ENCODE measurements around the gene PHF21A. TPM values are rescaled to one million over a fixed set of nuclear protein-coding genes. Genes with fewer than 3 reads are reported as not detected.
"Not testable (repeated sequence)": the region's sequence is repeated elsewhere in the genome, so short reads cannot be mapped to it uniquely, and the experiment has no call there.

PHF21A gene
- total RNA-seq, 1 donor from 2014 or later = 71.1 TPM

- Mint-ChIP-seq H3K4me3 (ENCODE audit: unreplicated experiment) (peak overlapping the region; percentile 61), H3K4me1 (ENCODE audit: low read depth, unreplicated experiment) (peaks cover 29% of the 10 kb centered on the region), H3K36me3 (ENCODE audit: unreplicated experiment) (no peaks in the 10 kb centered on the region), H3K27me3 (ENCODE audit: unreplicated experiment) (peaks cover 9% of the 10 kb centered on the region), H3K9me3 (ENCODE audit: unreplicated experiment) (peaks cover 14% of the 10 kb centered on the region), H3K27ac (ENCODE audit: unreplicated experiment) (no peak overlapping the region)
- TF ChIP-seq CTCF (IDR thresholded peaks at IDR 0.05; ENCODE audit: partially characterized antibody, unreplicated experiment) = no peak
- no peak for DNase-seq
Measured at GRCh38 chr11:46117842-46118241, 3.4 kb downstream of the PHF21A start.

- H3K27me3 Mint-ChIP-seq (ENCODE audit: unreplicated experiment); H3K36me3 Mint-ChIP-seq (ENCODE audit: unreplicated experiment); H3K4me3 Mint-ChIP-seq (ENCODE audit: unreplicated experiment); DNase-seq; H3K27ac Mint-ChIP-seq (ENCODE audit: unreplicated experiment): not testable (repeated sequence)
- peaks cover 29% of the 10 kb centered on the region for H3K4me1 Mint-ChIP-seq (ENCODE audit: low read depth, unreplicated experiment)
- H3K9me3 Mint-ChIP-seq (ENCODE audit: unreplicated experiment) = peaks cover 11% of the 10 kb centered on the region
Measured at GRCh38 chr11:46116712-46117037, 4.6 kb downstream of the PHF21A start.

- H3K27me3 Mint-ChIP-seq (ENCODE audit: unreplicated experiment) = peaks cover 9% of the 10 kb centered on the region
- no peak for TF ChIP-seq CTCF (IDR thresholded peaks at IDR 0.05; ENCODE audit: partially characterized antibody, unreplicated experiment)
- no peaks in the 10 kb centered on the region for H3K36me3 Mint-ChIP-seq (ENCODE audit: unreplicated experiment)
- peaks cover 11% of the 10 kb centered on the region for H3K9me3 Mint-ChIP-seq (ENCODE audit: unreplicated experiment)
- no peak overlapping the region for H3K4me3 Mint-ChIP-seq (ENCODE audit: unreplicated experiment)
- no peak overlapping the region for H3K27ac Mint-ChIP-seq (ENCODE audit: unreplicated experiment)
- peaks cover 29% of the 10 kb centered on the region for H3K4me1 Mint-ChIP-seq (ENCODE audit: low read depth, unreplicated experiment)
- no peak for DNase-seq
Measured at GRCh38 chr11:46116007-46116711, 5.1 kb downstream of the PHF21A start.

GRCh38 chr11:46114961-46115360 is 6.3 kb downstream of the PHF21A start:
- no peaks in the 10 kb centered on the region for H3K36me3 Mint-ChIP-seq (ENCODE audit: unreplicated experiment)
- DNase-seq = no peak
- H3K4me1 Mint-ChIP-seq (ENCODE audit: low read depth, unreplicated experiment) = peaks cover 29% of the 10 kb centered on the region
- no peak overlapping the region for H3K4me3 Mint-ChIP-seq (ENCODE audit: unreplicated experiment)
- peak overlapping the region; percentile 41 for H3K27ac Mint-ChIP-seq (ENCODE audit: unreplicated experiment)
- H3K27me3 Mint-ChIP-seq (ENCODE audit: unreplicated experiment) = peaks cover 5% of the 10 kb centered on the region
- TF ChIP-seq CTCF (IDR thresholded peaks at IDR 0.05; ENCODE audit: partially characterized antibody, unreplicated experiment) = no peak
- H3K9me3 Mint-ChIP-seq (ENCODE audit: unreplicated experiment) = peaks cover 10% of the 10 kb centered on the region

GRCh38 chr11:46114378-46114777 is 6.9 kb downstream of the PHF21A start:
- Mint-ChIP-seq H3K4me3 (ENCODE audit: unreplicated experiment) (peak overlapping the region; percentile 20), H3K9me3 (ENCODE audit: unreplicated experiment) (peaks cover 6% of the 10 kb centered on the region), H3K27me3 (ENCODE audit: unreplicated experiment) (peaks cover 3% of the 10 kb centered on the region), H3K27ac (ENCODE audit: unreplicated experiment) (peak overlapping the region; percentile 70), H3K4me1 (ENCODE audit: low read depth, unreplicated experiment) (peaks cover 27% of the 10 kb centered on the region), H3K36me3 (ENCODE audit: unreplicated experiment) (no peaks in the 10 kb centered on the region)
- DNase-seq = no peak
- TF ChIP-seq CTCF (IDR thresholded peaks at IDR 0.05; ENCODE audit: partially characterized antibody, unreplicated experiment) = no peak

All from glutamatergic neuron (in vitro differentiated cells).